ENCODE data around the gene CLEC16A. TPM values are rescaled to one million over a fixed set of nuclear protein-coding genes. Genes with fewer than 3 reads are reported as not detected.

CLEC16A gene, protein sequence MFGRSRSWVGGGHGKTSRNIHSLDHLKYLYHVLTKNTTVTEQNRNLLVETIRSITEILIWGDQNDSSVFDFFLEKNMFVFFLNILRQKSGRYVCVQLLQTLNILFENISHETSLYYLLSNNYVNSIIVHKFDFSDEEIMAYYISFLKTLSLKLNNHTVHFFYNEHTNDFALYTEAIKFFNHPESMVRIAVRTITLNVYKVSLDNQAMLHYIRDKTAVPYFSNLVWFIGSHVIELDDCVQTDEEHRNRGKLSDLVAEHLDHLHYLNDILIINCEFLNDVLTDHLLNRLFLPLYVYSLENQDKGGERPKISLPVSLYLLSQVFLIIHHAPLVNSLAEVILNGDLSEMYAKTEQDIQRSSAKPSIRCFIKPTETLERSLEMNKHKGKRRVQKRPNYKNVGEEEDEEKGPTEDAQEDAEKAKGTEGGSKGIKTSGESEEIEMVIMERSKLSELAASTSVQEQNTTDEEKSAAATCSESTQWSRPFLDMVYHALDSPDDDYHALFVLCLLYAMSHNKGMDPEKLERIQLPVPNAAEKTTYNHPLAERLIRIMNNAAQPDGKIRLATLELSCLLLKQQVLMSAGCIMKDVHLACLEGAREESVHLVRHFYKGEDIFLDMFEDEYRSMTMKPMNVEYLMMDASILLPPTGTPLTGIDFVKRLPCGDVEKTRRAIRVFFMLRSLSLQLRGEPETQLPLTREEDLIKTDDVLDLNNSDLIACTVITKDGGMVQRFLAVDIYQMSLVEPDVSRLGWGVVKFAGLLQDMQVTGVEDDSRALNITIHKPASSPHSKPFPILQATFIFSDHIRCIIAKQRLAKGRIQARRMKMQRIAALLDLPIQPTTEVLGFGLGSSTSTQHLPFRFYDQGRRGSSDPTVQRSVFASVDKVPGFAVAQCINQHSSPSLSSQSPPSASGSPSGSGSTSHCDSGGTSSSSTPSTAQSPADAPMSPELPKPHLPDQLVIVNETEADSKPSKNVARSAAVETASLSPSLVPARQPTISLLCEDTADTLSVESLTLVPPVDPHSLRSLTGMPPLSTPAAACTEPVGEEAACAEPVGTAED
- 18.8 and 29.1 TPM in 2 replicates for total RNA-seq

DNA sequence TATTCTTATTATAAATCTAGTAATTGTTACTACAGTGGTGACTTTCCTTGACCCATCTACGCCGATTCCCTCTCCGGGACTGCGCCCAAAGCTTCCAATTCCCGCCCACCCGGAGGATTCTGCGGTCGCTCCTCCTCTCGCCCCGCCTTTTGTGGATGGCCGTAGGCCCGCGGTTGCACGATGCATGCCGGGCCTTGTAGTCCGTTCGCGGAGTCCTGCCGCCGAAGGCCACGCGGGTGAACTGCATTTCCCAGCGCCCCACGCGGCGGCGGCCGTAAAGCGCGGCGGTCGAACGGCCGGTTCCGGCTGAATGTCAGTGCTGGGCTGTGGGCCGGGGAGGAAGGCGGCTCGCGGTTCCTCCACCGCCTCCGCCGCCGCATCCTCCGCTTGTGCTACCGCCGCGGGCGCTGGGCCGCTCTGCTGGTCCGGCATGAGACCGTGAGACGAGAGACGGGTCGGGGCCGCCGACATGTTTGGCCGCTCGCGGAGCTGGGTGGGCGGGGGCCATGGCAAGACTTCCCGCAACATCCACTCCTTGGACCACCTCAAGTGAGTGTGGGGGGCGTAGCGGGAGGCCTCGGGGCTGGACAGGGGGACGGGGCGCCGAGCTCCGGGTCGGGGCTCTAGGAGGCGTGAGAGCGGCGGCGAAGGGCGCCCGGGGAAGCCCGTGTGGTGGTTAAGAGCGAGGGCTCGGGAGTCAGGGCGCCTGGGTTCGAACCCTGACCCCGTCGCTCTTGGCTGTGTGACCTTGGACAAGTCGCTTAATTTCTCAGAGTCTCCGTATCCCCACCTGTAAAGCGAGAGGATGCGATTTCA, at the start of gene CLEC16A:
Gene CLEC16A (plus strand): TSS at position 316 of the 816 bp plus-strand sequence. CDS start 154 bp downstream, at position 470.

DNA sequence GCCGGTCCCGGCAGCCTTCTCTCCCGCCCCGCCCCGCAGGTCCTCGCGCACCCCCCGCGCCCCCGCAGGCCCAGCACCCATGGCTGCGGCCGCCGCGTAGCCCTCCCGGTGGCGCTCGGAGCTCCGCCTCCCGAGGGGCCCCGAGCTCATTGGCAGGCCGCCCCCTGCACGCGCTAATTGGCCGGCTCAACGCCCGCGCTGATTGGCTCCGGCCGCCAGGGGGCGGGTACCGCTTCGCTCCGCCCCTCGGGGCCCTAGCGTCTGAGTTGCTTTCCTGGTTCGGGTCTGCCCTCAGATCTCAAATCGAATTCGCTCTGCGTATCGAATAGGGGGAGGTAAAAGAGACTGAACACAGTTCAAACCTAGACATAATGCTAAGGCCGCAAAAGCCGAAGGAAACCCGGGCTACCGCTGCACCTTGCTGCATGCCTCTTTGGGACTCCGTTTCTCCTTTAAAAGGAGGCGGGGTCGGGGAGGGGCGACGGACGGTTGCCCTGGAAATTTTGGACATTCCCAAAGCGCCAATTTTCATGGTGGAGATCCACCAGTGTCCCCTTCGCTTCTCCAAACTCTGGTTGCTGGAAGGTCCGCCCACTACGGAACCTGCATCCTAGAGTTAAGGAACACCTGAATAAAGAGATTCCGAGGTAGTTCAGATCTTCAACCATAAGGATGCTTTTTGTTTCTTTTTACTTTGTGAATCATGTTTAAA, 1.9 kb upstream of the CLEC16A start, which contains the start of gene DEXI:
Gene DEXI (minus strand): TSS at position 117 of the 712 bp plus-strand sequence. CDS start 463 bp downstream, outside the sequence.

Other genes with a start within 250 kb of the CLEC16A start
- 0.34 TPM in 1 of 2 replicates, not detected in the other for gene TEKT5, start 249.6 kb upstream of the CLEC16A start, total RNA-seq
- 17.5 and 22.3 TPM in 2 replicates for gene NUBP1, start 200.7 kb upstream of the CLEC16A start, total RNA-seq
- not detected in 2 replicates for gene TVP23A, start 125.8 kb upstream of the CLEC16A start, total RNA-seq
- gene CIITA, start 67.4 kb upstream of the CLEC16A start, total RNA-seq = 0.26 and 0.32 TPM in 2 replicates
- gene DEXI, start 2.1 kb upstream of the CLEC16A start, total RNA-seq = 43.3 and 59.4 TPM in 2 replicates